Activated CD8-positive, alpha-beta memory T cell treated with anti-CD3 and anti-CD28 coated beads, Interleukin-2, amount 50 U/mL, for 48 hours (primary cell): ENCODE results near the gene SIVA1.
"Not testable (repeated sequence)": the region's sequence is repeated elsewhere in the genome, so short reads cannot be mapped to it uniquely, and the experiment has no call there.

Experiments
- DNase-seq: peaks from one replicate; pipeline ENCODE4 v3.0.0-alpha.2; 2020

SIVA1 gene

GRCh38 chr14:104721505-104722431 lies 31.2 kb upstream of the SIVA1 start:
- no peak for DNase-seq

DNA sequence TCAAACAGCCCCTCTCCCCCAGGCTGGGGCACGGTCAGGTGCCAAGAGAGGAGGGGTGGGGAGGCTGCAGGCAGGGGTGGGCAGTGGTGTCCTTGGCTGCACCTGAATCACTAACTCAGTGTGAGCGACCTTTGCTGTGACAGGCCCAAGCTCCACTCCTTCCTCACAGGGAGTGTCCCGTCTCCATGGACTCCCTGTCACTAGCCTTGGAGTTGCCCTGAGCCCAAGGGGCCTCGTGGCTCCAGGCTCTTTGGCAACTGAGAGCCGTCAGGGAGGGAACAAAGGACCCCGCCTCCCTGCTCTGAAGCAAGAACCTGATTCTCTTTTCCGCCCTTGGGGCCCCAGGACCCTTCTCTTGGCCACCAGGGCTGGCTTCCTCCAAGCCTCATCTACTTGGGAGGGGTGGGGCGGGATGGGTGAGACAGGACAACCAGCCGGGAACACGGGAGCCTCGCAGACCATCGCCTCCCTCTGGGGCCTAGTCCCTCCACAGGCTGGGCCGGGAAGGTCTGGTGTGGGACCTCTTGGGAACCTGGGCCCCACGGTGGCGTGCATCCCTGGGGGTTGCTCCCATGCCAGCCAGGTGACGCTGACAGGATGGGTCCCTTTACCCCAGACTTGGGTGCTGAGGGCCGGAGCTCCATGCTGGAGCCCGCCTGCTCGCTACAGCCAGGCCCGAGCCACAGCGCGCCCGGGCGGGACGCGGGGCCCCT lies 29.9 kb upstream of the SIVA1 start:
- DNase-seq: peak; percentile 56

DNA sequence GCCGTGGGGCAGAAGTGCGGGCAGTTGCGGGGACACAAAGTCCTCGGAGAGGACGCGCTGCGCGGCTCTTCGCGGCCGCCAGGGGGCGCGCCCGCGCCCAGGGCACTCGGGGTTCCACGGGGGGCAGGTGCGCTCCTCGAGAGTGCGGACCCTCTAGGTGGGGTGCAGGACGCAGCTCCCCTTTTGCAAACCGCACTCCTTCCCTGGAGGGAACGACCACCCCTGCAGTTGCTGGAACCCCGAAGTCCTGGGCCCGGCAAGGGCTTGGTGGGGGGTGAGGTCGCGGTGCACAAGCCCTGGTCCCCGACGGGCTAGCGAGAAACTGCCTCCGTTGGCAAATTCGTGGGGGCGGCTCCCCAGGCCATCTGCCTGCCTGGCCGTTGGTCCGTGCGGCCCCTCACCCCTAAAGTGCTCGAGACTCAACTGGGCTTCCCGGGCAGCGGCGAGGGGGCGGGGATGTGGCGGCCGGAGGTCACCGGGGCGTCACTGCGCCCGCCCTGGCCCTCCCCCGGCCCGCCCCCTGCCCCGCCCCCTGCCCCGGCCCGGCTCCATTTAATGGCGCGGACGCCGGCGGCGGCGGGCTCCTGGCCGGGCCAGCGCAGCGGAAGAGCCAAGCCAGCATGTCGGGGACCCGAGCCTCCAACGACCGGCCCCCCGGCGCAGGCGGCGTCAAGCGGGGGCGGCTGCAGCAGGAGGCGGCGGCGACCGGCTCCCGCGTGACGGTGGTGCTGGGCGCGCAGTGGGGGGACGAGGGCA lies 29.1 kb upstream of the SIVA1 start, which contains the start of gene ADSS1:
ADSS1 (plus strand) TSS at position 579 of the 756 bp plus-strand sequence; CDS start at position 621, 42 bp downstream.
- peak; percentile 87 for DNase-seq

DNA sequence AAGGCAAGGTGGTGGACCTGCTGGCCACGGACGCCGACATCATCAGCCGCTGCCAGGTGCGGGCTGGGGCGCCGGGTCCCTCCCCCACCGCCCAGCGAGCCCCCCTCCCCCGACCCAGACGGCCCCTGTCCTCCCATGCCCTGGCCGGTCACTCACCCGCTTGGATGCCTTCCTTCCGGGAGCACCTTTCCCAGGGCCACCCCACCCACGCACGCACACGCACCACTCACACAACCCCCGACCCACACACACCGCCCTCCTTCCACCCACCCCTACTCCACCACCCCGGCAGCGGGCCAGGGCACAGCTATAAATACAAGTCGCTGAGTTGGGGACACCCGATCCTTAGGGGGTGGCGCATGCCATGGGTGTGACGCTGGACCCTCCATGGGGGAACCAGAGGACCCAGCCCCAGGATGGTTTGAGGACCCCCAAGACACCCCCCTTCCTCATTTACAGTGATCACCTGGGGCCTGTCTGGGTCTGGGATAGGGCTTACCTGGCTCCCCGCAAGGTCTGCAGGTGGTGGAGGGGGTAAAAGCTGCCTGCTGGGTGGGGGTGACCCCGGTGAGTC lies 28.5 kb upstream of the SIVA1 start:
- DNase-seq: peak; percentile 63

DNA sequence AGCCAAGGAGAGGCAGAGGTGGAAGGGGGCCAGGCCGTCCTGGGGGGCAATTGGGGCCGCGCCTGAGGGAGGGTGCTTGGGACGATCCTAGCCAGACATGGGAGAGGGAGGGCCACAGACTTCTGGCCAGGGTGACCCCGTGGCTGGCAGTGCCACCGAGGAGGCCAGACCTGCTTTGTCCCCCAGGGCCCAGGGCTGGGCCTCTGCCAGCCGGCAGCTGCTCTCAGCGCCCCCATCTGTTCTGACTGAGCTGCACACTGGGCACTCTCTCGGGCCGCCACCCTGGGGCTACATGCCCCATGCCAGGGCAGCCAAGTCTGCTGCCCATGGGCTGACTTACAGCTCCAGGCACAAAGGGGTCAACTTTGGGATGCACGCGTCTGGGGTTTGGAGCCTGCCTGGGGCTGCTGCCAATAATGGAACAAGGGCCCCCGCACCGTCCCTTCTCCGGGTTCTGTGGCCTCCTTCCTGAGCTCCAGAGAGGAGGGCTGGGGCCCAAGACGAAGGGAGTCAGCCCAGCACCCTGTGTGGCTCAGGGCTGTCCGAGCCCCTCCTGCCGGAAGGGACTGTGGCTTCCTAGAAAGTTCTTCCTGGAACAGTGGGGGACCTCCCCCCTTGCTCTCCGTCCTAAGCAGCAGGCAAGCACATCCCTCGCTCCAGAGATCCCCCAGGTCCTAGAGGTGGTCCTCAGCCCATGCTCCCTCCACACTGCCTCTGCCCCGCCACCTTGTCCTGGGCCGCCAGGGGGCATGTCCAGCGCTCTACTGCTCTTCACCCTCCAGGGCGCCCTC lies 27.8 kb upstream of the SIVA1 start:
- DNase-seq: no peak

GRCh38 chr14:104725772-104726548 lies 27.0 kb upstream of the SIVA1 start:
- no peak for DNase-seq

DNA sequence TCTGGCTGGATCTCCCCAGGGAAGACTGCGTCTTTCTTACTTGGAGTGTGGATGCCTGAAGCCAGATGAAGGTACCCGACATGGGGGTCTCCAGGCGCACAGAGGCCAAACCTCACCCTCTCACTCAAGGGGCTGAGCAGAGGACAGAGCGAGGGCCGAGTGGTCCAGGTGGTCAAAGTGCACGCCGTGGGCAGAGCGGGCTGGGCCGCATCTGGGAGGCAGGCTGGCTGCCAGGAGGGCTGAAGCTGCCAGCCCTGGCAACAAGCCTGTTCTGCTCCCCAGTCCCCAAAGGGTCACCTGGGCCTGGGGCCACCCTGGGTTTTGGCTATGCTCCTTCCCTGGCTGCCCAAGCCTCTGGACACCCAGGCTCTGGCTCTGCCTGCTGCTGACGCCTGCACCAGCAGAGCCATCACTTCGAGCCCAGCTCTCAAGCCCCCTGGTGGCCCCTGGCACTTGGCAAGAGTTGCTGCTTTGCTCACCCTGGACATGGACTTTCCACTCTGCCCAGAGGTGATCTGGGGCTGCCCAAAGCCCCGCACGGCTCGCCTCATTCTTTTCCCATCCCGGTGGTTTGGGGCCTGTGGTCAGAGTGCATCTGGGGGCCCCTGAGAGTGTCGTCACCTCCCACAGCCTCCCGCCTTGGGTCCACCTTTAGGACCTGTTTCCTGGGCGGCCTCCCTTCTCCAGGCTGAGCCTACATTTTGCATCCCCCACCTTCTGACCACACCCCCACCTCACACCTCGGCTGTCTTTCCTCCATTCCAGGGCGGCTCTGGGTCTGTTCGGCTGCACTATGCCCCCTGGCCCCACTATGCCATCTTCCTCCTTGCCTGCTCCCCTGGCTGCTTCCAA lies 26.1 kb upstream of the SIVA1 start:
- no peak for DNase-seq

GRCh38 chr14:104728631-104729030 lies 24.3 kb upstream of the SIVA1 start:
- DNase-seq: no peak

DNA sequence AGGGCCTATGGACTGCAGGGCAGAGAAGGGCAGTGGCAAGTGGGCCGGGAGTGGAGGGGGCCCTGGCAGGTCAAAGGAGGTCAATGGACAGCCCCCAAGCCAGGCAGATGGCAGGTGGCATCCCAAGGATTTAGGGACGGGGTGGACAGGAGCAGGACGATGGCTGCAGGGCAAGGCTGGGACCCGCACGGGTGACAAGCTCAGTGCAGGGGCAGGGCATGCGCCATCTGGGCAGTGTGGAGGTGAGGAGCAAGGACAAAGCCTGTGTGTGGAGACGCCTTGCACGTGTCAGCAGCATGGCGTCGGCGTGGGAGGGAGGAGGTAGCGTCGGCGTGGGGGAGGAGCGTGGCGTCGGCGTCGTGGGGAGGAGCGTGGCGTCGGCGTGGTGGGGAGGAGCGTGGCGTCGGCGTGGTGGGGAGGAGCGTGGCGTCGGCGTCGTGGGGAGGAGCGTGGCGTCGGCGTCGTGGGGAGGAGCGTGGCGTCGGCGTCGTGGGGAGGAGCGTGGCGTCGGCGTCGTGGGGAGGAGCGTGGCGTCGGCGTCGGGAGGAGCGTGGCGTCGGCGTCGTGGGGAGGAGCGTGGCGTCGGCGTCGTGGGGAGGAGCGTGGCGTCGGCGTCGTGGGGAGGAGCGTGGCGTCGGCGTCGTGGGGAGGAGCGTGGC lies 23.6 kb upstream of the SIVA1 start:
- DNase-seq: not testable (repeated sequence)

GRCh38 chr14:104729835-104730181 lies 23.1 kb upstream of the SIVA1 start:
- DNase-seq: no peak

GRCh38 chr14:104730487-104730886 lies 22.5 kb upstream of the SIVA1 start:
- no peak for DNase-seq

GRCh38 chr14:104731320-104732294 lies 21.3 kb upstream of the SIVA1 start:
- DNase-seq: no peak

GRCh38 chr14:104732355-104732804 lies 20.6 kb upstream of the SIVA1 start:
- no peak for DNase-seq

GRCh38 chr14:104732931-104733681 lies 19.8 kb upstream of the SIVA1 start:
- DNase-seq: no peak

- DNase-seq: no peak
Measured at GRCh38 chr14:104734051-104734587, 18.8 kb upstream of the SIVA1 start.

DNA sequence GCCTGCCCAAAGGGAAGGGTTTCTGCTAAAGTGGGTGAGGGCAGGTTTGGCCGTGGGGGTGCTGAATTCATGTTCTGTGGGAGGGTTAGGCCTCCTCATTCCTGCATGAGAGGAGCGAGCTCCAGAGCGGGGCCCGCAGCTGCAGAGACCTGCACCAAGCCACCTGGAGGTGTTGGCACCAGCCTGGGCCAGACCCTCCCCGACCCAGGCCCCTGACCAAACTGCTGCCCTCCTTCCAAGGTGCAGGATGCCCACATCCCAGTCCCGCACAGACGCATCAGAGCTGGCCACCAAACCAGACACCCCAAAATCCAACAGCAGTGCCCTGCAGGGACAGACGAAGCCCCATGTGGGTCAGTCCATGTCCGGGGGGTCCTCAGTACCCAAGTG lies 18.4 kb upstream of the SIVA1 start:
- DNase-seq: no peak
